ENCODE data around the gene UTP14C.
"Not testable (repeated sequence)": the region's sequence is repeated elsewhere in the genome, so short reads cannot be mapped to it uniquely, and the experiment has no call there.

Gene UTP14C

GRCh38 chr13:52024481-52024880 lies at the start of gene UTP14C:
UTP14C (plus strand) TSS chr13:52024691; CDS start chr13:52028805, 4,114 bp downstream.
- FAIRE-seq (no peak), DNase-seq (ENCODE audit: insufficient read length, low spot score) (no peak)

DNA sequence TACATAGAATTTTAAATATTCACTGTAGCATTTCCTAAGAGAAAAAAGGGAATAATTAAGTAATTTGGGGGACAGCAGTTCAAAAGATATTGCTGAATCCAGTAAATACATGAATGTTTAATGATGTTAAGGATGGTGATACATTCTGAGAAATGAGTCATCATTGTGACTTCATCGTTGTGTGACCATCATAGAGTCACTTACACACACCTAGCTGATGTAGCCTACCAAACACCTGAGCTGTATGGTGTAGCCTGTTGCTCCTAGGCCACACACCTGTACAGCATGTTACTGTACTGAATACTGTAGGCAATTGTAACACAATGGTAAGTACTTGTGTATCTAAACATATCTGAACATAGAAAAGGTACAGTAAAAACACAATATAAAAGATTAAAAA lies 48.1 kb upstream of the UTP14C start:
- FAIRE-seq (no peak), DNase-seq (ENCODE audit: insufficient read length, low spot score) (no peak)

DNA sequence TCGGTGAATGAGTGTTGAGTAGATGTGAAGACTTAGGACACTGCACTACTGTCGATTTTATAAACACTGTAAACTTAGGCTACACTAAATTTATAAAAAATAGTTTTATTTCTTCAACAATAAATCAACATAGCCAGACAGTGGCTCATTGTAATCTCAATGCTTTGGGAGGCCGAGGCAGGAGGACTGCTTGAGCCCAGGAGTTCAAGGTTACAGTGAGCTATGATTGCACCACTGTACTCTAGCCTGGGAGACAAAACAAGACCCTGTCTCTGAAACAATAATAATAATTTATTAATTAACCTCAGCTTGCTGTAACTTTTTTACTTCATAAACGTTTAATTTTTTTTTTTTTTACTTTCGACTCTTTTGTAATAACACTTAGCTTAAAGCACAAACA lies 47.6 kb upstream of the UTP14C start:
- DNase-seq (ENCODE audit: insufficient read length, low spot score) (no peak), FAIRE-seq (no peak)

DNA sequence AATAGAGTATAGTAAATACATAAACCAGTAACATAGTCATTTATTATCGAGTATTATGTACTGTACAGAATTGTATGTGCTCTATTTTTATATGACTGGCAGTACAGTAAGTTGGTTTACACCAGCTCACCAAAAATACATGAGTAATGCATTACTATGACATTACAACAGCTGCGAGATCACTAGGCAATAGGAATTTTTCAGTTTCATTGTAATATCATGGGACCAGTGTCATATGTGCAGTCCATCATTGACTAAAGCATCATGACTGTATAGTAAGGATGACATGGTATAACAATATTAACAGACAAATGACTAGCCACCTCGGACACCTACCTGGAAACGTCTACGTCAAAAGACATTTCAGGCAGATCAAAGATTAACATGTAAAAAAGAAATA lies 46.9 kb upstream of the UTP14C start:
- FAIRE-seq (no peak), DNase-seq (ENCODE audit: insufficient read length, low spot score) (no peak)

- no peak for DNase-seq (ENCODE audit: insufficient read length, low spot score)
- FAIRE-seq = no peak
Measured at GRCh38 chr13:51978796-51979556, 45.5 kb upstream of the UTP14C start.

DNA sequence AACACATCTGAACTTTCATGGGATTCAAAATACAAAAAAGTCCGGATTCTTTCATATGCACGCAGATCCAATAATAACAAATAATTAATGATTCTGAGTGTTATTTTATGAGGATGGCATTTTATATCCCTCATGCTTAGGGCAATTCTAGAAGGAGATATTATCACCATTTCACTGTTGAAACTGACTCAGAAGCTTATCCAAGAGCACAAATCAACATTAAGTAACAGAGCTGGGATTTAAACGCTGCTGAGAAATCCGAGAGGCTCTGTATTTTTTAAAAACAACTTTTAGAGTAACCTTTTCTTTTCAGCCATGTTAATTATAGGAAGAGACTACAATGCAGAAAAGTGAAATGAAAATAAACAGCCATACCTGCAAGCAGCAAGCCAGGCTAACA lies 43.6 kb upstream of the UTP14C start:
- FAIRE-seq (no peak), DNase-seq (ENCODE audit: insufficient read length, low spot score) (no peak)

DNA sequence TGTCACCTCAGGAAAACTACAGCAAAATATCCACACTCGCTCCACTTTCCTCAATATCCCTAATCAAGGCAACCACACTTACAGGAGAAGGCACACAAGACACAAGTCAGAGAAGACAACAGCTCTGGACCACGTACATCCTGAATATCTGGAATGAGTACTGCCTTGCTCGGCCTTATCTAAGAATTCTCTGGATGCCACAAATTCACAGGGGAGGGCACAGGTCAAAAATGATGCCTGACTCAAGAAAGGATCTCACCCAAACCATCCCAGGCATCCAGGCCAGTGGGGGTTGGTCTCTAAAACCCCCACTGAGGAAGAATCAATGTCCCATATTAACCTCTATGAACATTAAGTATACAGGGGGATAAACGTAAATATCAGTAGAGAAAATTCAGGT lies 43.1 kb upstream of the UTP14C start:
- DNase-seq (ENCODE audit: insufficient read length, low spot score) = peak; percentile 33
- no peak for FAIRE-seq

DNA sequence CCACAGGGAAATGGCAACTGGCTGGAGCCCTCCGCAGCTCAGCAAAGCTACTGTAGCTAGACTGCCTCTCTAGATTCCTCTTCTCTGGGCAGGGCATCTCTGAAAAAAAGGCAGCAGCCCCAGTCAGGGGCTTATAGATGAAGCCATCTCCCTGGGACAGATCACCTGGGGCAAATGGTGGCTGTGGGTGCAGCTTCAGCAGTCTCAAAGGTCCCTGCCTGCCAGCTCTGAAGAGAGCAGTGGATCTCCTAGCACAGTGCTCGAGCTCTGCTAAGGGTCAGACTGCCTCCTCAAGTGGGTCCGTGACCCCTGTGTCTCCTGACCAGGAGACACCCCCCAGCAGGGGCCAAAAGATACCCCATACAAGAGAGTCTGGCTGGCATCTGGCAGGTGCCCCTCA lies 41.2 kb upstream of the UTP14C start:
- FAIRE-seq; DNase-seq (ENCODE audit: insufficient read length, low spot score): not testable (repeated sequence)

DNA sequence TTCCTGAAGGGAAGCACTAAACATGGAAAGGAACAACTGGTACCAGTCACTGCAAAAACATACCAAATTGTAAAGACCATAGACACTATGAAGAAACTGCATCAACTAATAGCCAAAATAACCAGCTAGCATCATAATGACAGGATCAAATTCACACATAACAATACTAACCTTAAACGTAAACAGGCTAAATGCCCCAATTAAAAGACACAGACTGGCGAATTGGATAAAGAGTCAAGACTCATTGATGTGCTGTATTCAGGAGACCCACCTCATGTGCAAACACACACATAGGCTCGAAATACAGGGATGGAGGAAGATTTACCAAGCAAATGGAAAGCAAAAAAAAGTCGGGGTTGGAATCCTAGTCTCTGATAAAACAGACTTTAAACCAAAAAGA lies 39.6 kb upstream of the UTP14C start:
- FAIRE-seq; DNase-seq (ENCODE audit: insufficient read length, low spot score): not testable (repeated sequence)

GRCh38 chr13:51988988-51989618 lies 35.4 kb upstream of the UTP14C start:
- FAIRE-seq (no peak), DNase-seq (ENCODE audit: insufficient read length, low spot score) (no peak)

DNA sequence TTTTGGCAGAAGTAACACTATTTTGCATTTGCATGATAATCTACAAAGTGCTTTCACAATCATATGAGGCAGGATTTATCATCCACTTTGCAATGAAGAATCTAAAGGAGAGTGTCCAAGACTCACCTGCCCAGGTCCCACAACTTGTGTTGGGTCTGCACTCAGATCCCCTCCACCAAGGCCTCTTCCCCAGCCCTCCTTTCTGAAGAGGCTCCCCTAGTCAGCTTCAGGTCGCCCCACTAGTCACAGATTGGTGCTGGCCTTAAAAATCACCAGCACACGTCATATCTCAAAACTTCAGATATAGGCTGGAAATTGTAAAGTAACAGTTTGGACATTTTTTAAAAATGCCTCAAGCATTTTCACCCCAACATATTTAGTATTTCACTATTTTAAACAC lies 30.8 kb upstream of the UTP14C start:
- FAIRE-seq = no peak
- no peak for DNase-seq (ENCODE audit: insufficient read length, low spot score)

DNA sequence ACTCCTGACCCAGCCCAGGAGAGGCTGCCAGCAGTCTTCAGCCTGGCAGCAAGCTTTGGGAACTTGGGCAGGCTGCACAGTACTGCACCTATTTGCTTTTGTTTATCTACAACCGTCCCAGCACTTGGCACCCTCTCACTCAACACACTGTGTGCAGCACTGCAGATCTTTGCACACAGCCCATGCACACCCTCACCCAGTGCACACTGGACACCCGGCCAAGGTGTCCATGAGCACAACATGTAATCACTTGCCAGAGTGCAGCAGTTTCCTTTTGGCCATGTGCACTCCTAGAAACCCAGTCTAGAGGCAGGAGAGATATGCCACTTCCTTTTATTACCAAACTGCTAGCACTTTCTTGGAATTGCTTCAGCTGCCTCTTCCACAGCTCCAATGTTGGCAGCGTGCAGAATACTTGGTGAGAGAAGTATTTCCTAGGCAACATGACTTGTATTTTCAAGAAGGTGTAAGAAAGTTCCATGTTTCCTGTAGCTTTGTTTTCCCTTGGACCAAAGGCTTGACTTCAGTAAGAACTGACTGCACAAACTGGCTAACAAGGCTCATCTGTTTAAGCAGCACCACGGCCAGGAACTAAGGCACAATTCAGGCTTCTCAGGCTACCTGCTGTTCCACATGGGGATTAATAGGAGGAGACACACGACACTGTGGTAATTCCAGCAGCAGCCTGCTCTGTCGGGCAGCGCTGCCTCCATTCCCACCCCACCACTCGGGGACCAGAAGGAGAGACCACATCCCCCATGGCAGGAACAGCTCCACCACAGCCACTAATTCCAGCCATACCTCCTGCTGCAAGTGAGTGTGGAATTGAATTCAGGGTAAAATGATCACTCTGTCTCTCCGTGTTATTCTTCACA lies 28.6 kb upstream of the UTP14C start:
- DNase-seq (ENCODE audit: insufficient read length, low spot score) (no peak), FAIRE-seq (no peak)

- DNase-seq (ENCODE audit: insufficient read length, low spot score) (no peak), FAIRE-seq (no peak)
Measured at GRCh38 chr13:51996641-51997040, 27.9 kb upstream of the UTP14C start.

- DNase-seq (ENCODE audit: insufficient read length, low spot score) = no peak
- FAIRE-seq = no peak
Measured at GRCh38 chr13:51997186-51997585, 27.3 kb upstream of the UTP14C start.

- DNase-seq (ENCODE audit: insufficient read length, low spot score) (no peak), FAIRE-seq (no peak)
Measured at GRCh38 chr13:51997641-51998330, 26.7 kb upstream of the UTP14C start.

DNA sequence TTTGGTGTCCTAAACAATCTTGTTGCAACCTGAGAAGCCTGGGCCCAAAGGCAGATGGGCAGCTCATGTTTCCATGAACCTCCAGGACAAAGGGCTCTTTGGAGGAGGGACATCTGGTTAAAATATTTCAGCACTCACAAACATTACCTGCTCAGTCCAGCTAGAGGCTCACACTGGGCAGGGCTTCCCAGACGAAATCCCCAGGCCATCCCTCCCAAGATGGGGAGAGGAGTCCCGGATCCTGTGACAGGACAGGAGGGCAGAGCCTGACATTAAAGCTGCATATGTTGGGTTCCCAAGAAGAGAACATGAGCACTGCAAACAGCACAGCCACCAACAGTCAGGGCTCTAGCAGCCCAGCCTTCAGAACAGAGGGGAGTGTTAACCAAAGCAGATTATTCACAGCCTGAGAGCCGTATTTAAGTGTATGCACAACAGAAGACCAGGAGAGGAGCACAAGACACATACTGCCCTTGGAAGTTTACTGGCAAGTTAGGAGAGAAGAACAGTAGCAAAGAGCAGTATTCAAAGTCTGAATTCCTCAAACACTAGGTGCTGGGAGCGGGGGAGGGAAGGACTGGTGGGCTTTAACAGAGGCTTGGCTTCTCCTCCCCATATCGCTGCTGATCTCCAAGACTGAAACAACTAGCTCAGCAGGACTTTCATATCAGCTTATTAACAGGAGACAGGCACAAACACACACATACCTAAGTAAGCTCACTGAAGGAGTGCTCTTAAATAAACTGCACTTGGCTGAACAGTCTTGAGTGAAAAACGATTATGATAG lies 25.6 kb upstream of the UTP14C start:
- DNase-seq (ENCODE audit: insufficient read length, low spot score) (no peak), FAIRE-seq (no peak)

- FAIRE-seq (no peak), DNase-seq (ENCODE audit: insufficient read length, low spot score) (no peak)
Measured at GRCh38 chr13:51999510-51999911, 25.0 kb upstream of the UTP14C start.

- no peak for FAIRE-seq
- DNase-seq (ENCODE audit: insufficient read length, low spot score) = no peak
Measured at GRCh38 chr13:51999921-52000320, 24.6 kb upstream of the UTP14C start.

DNA sequence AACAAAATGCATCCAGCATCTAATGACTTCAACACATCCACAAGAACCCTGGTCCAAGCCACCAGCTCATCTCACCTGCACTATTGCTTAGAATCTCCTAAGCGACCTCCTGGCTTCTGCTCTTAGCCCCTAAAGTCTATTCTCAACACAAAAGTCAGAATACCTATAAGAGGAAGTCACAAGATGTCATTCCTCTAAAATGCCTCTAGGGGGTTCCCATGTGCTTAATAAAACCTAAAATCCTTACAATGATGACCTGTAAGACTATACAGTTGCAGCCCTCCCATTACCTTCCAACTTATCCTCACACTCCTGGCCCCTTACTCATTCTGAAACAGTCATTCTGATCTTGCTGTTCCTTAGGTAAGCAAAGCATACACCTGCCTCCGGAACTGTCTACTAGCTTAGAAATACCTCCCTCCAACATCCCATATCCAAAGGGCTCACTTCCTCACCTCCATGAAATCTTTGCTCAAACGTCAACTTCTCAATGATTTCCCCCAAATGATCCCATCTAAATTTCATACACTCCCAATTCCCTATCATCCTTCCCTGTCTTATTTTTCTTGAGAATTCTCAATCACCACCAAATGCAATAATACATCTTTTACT lies 23.3 kb upstream of the UTP14C start:
- no peak for FAIRE-seq
- peak; percentile 45 for DNase-seq (ENCODE audit: insufficient read length, low spot score)

DNA sequence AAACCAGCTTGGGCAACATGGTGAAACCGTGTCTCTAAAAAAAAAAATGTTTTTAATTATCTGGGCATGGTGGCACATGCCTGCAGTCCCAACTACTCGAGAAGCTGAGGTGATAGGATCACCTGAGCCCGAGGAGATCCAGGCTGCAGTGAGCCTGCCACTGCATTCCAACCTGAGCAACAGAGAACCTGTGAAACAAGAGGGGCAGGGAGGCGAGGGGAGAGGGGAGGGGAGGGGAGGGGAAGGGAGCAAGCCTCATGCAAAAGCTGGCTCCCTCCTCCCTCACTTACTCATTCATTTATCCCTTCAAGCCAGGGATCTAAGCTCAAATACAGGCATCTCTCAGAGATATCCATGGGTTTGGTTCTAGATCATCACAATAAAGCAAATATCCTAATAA lies 22.1 kb upstream of the UTP14C start:
- FAIRE-seq = no peak

More for the DNA sequence above, 22.1 kb upstream of the UTP14C start:
- DNase-seq (ENCODE audit: insufficient read length, low spot score) = no peak
